ENCODE results near the gene CEP43. TPM values are rescaled to one million over a fixed set of nuclear protein-coding genes. Genes with fewer than 3 reads are reported as not detected.

CEP43 gene
- total RNA-seq, 1 experiment from 2014 or later = 25.1 TPM

DNA sequence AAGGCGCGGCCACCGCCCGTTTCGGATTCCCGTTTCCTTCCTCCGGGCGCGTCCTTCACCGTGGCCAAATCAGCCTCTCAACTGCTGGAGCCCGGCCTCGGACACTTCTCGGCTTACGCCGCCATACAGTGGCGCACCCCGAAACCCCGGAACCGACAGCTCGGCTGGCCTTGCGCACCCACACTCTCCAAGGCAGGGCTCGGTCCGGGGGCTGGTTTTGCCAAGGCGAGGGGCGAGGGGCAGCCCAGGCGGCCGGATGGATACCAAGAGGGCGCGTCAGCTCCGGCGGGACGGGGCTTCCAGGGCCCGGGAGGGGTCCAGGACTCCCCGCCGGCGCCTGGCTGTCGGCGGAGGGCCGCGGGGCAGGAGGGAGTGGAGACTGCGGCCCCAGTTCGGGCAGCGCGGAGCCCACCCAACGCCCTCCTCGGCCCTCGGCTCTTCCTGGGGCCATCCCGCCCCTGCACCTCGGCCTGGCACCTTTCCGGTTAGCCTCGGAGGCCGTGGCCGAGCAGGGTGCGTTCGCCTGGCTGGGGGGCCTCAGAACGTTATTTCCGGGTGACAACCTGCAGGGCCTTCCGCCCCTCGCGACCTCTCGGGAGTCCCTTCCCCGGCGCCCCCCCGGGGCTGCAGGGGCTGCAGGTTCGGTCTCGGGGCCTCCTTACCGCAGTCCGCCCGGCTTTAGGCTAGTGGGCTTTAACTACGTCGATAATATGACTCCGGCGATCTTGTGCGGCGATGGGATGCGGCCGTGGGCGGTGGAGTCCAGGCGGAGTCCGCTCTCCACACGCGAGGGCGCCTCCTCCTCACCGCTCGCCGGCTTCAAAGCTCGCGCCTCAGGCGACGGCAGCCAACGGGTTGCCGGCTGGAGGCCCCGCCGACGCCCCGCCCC lies 697 bp upstream of the CEP43 start (continued):
- TF ChIP-seq HMGA2 (CRISPR knock-in tag; IDR thresholded peaks at IDR 0.05) = no peak
- TF ChIP-seq JUN (CRISPR knock-in tag; IDR thresholded peaks at IDR 0.05) = 0 out of 2 replicates have a peak, but pooled peaks have one; percentile 40
- no peak for TF ChIP-seq NR2C2 (CRISPR knock-in tag; IDR thresholded peaks at IDR 0.05)
- TF ChIP-seq, protein P1, sequence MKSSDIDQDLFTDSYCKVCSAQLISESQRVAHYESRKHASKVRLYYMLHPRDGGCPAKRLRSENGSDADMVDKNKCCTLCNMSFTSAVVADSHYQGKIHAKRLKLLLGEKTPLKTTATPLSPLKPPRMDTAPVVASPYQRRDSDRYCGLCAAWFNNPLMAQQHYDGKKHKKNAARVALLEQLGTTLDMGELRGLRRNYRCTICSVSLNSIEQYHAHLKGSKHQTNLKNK (CRISPR knock-in tag; IDR thresholded peaks at IDR 0.05) = no peak
- no peak for TF ChIP-seq ZNF121 (CRISPR knock-in tag; IDR thresholded peaks at IDR 0.05)
- TF ChIP-seq ESRRA (CRISPR knock-in tag; IDR thresholded peaks at IDR 0.05; ENCODE audit: borderline replicate concordance) = no peak; the same call in 1 of the 2 replicates
- peak; percentile 45; the same call in 1 of the 2 replicates for TF ChIP-seq ZNF232 (CRISPR knock-in tag; IDR thresholded peaks at IDR 0.05)
- TF ChIP-seq, protein P2, sequence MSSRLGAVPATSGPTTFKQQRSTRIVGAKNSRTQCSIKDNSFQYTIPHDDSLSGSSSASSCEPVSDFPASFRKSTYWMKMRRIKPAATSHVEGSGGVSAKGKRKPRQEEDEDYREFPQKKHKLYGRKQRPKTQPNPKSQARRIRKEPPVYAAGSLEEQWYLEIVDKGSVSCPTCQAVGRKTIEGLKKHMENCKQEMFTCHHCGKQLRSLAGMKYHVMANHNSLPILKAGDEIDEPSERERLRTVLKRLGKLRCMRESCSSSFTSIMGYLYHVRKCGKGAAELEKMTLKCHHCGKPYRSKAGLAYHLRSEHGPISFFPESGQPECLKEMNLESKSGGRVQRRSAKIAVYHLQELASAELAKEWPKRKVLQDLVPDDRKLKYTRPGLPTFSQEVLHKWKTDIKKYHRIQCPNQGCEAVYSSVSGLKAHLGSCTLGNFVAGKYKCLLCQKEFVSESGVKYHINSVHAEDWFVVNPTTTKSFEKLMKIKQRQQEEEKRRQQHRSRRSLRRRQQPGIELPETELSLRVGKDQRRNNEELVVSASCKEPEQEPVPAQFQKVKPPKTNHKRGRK (CRISPR knock-in tag; IDR thresholded peaks at IDR 0.05; ENCODE audit: borderline replicate concordance) = no peak
- TF ChIP-seq, protein P3, sequence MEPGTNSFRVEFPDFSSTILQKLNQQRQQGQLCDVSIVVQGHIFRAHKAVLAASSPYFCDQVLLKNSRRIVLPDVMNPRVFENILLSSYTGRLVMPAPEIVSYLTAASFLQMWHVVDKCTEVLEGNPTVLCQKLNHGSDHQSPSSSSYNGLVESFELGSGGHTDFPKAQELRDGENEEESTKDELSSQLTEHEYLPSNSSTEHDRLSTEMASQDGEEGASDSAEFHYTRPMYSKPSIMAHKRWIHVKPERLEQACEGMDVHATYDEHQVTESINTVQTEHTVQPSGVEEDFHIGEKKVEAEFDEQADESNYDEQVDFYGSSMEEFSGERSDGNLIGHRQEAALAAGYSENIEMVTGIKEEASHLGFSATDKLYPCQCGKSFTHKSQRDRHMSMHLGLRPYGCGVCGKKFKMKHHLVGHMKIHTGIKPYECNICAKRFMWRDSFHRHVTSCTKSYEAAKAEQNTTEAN (CRISPR knock-in tag; IDR thresholded peaks at IDR 0.05) = no peak
- TF ChIP-seq, protein P4, sequence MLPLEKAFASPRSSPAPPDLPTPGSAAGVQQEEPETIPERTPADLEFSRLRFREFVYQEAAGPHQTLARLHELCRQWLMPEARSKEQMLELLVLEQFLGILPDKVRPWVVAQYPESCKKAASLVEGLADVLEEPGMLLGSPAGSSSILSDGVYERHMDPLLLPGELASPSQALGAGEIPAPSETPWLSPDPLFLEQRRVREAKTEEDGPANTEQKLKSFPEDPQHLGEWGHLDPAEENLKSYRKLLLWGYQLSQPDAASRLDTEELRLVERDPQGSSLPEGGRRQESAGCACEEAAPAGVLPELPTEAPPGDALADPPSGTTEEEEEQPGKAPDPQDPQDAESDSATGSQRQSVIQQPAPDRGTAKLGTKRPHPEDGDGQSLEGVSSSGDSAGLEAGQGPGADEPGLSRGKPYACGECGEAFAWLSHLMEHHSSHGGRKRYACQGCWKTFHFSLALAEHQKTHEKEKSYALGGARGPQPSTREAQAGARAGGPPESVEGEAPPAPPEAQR (CRISPR knock-in tag; IDR thresholded peaks at IDR 0.05) = no peak
- no peak for TF ChIP-seq ZNF263 (CRISPR knock-in tag; IDR thresholded peaks at IDR 0.05; ENCODE audit: low read depth)
- TF ChIP-seq ZNF671 (CRISPR knock-in tag; IDR thresholded peaks at IDR 0.05) = no peak
- TF ChIP-seq ZNF138 (CRISPR knock-in tag; conservative IDR thresholded peaks at IDR 0.05) = 0 out of 2 replicates have a peak, but pooled peaks have one; percentile 57
- TF ChIP-seq, protein P5, sequence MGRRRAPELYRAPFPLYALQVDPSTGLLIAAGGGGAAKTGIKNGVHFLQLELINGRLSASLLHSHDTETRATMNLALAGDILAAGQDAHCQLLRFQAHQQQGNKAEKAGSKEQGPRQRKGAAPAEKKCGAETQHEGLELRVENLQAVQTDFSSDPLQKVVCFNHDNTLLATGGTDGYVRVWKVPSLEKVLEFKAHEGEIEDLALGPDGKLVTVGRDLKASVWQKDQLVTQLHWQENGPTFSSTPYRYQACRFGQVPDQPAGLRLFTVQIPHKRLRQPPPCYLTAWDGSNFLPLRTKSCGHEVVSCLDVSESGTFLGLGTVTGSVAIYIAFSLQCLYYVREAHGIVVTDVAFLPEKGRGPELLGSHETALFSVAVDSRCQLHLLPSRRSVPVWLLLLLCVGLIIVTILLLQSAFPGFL (CRISPR knock-in tag; IDR thresholded peaks at IDR 0.05; ENCODE audit: borderline replicate concordance) = peak; percentile 85; the same call in 1 of the 2 replicates
- TF ChIP-seq MXD4 (CRISPR knock-in tag; IDR thresholded peaks at IDR 0.05; ENCODE audit: borderline replicate concordance) = no peak
- TF ChIP-seq, protein P6, sequence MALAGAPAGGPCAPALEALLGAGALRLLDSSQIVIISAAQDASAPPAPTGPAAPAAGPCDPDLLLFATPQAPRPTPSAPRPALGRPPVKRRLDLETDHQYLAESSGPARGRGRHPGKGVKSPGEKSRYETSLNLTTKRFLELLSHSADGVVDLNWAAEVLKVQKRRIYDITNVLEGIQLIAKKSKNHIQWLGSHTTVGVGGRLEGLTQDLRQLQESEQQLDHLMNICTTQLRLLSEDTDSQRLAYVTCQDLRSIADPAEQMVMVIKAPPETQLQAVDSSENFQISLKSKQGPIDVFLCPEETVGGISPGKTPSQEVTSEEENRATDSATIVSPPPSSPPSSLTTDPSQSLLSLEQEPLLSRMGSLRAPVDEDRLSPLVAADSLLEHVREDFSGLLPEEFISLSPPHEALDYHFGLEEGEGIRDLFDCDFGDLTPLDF (CRISPR knock-in tag; IDR thresholded peaks at IDR 0.05) = no peak
- no peak for TF ChIP-seq FOXJ3 (CRISPR knock-in tag; IDR thresholded peaks at IDR 0.05; ENCODE audit: borderline replicate concordance)

DNA sequence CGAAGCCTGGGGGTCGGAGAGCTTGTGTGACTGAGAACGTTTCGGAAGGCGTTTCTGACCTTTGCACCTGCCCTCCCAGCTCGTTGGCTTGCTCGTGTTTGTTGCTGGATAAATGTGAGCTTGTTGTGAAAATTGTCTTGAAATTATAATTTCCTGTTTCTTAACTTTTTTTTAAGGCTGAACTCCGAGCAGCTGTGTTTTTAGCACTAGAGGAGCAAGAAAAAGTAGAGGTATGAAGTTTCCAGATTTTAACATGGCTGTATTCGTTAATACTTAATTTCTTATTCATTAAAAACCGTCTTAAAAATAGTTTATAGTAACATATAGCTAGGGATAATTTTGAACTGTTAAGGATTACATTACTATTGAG lies 672 bp downstream of the CEP43 start:
- Mint-ChIP-seq H3K4me1 (peaks cover 27% of the 10 kb centered on the region), H3K27ac (peak overlapping the region; percentile 65; the same call in 1 of the 2 replicates), H3K4me3 (peak overlapping the region; percentile 89), H3K9me3 (no peaks in the 10 kb centered on the region), H3K36me3 (peaks cover 24% of the 10 kb centered on the region), H3K27me3 (ENCODE audit: low read depth) (no peaks in the 10 kb centered on the region)
- CTCF ChIA-PET = interaction anchor here (1.2 to 3.2 kb wide), 8 partner anchors 11 to 285 kb away, joined by 3 to 42 read pairs (median 6); no protein-coding TSS in a partner anchor
- POLR2A ChIA-PET = interaction anchor here (0.6 to 2.8 kb wide), 4 partner anchors 8 to 916 kb away, joined by 3 to 8 read pairs (median 4); partner anchors contain the start of gene RNASET2
- no peak for DNase-seq (ENCODE audit: low spot score)
- ATAC-seq = no peak
- TF ChIP-seq, protein P7, sequence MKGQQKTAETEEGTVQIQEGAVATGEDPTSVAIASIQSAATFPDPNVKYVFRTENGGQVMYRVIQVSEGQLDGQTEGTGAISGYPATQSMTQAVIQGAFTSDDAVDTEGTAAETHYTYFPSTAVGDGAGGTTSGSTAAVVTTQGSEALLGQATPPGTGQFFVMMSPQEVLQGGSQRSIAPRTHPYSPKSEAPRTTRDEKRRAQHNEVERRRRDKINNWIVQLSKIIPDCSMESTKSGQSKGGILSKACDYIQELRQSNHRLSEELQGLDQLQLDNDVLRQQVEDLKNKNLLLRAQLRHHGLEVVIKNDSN (CRISPR knock-in tag; IDR thresholded peaks at IDR 0.05) = no peak
- no peak for TF ChIP-seq FOXK1 (CRISPR knock-in tag; IDR thresholded peaks at IDR 0.05)
- no peak for TF ChIP-seq NFE2L1 (CRISPR knock-in tag; IDR thresholded peaks at IDR 0.05)
- TF ChIP-seq, protein P8, sequence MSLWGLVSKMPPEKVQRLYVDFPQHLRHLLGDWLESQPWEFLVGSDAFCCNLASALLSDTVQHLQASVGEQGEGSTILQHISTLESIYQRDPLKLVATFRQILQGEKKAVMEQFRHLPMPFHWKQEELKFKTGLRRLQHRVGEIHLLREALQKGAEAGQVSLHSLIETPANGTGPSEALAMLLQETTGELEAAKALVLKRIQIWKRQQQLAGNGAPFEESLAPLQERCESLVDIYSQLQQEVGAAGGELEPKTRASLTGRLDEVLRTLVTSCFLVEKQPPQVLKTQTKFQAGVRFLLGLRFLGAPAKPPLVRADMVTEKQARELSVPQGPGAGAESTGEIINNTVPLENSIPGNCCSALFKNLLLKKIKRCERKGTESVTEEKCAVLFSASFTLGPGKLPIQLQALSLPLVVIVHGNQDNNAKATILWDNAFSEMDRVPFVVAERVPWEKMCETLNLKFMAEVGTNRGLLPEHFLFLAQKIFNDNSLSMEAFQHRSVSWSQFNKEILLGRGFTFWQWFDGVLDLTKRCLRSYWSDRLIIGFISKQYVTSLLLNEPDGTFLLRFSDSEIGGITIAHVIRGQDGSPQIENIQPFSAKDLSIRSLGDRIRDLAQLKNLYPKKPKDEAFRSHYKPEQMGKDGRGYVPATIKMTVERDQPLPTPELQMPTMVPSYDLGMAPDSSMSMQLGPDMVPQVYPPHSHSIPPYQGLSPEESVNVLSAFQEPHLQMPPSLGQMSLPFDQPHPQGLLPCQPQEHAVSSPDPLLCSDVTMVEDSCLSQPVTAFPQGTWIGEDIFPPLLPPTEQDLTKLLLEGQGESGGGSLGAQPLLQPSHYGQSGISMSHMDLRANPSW (CRISPR knock-in tag; conservative IDR thresholded peaks at IDR 0.05; ENCODE audit: low read depth) = no peak
- no peak for TF ChIP-seq ZNF317 (CRISPR knock-in tag; IDR thresholded peaks at IDR 0.05; ENCODE audit: borderline replicate concordance, low read depth)
- TF ChIP-seq GRHL2 (CRISPR knock-in tag; IDR thresholded peaks at IDR 0.05; ENCODE audit: insufficient replicate concordance, severe bottlenecking) = no peak
- TF ChIP-seq, protein P9, sequence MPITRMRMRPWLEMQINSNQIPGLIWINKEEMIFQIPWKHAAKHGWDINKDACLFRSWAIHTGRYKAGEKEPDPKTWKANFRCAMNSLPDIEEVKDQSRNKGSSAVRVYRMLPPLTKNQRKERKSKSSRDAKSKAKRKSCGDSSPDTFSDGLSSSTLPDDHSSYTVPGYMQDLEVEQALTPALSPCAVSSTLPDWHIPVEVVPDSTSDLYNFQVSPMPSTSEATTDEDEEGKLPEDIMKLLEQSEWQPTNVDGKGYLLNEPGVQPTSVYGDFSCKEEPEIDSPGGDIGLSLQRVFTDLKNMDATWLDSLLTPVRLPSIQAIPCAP (CRISPR knock-in tag; IDR thresholded peaks at IDR 0.05) = no peak
